Epithelial cell of proximal tubule (primary cell): Measurements from ENCODE around the gene PRELID2. TPM values are rescaled to one million over a fixed set of nuclear protein-coding genes. Genes with fewer than 3 reads are reported as not detected.
"Not testable (repeated sequence)": the region's sequence is repeated elsewhere in the genome, so short reads cannot be mapped to it uniquely, and the experiment has no call there.

Source experiments
- DNase-seq: peaks from one replicate; pipeline ENCODE4 v3.0.0-alpha.2; 2011; ENCODE audit warnings: low read depth
- H3K4me3 ChIP-seq: 2 replicates; pipeline ENCODE4 v1.5.1; 2011; ENCODE audit warnings: low read depth, mild to moderate bottlenecking, low read length
- total RNA-seq: library from RNA; depleted of rRNA; stranded (reverse); fragments of >200 nt; gene quantifications from 2 replicates; pipeline ENCODE4 v1.2.3, GENCODE V29; 2015
- TF ChIP-seq, protein P1 (sequence below): conservative IDR thresholded peaks from 2 replicates; pipeline ENCODE4 v1.5.1; 2012; ENCODE audit warnings: low read depth, mild to moderate bottlenecking, low read length

Gene PRELID2
- total RNA-seq, 1 donor from 2014 or later: 20.9 TPM

DNA sequence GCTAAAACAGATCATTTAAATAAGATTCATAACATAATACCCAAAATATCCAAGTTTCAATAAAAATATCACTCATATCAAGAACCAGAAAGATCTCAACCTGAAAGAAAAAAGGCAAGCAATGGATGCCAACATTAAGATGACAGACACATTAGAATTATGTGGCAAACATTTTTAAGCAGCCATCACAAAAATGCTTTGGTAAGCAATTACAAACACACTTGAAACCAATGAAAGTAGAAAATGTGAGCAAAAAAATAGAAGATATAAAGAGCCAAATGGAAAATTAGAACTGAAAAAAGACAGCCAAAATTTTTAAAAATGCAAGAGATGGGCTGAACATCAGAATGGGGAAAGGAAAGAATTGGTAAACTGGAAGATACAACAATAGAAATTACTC, 96.9 kb downstream of the PRELID2 start:
- H3K4me3 ChIP-seq: no peak overlapping the region
- no peak for DNase-seq
- TF ChIP-seq, protein P1, sequence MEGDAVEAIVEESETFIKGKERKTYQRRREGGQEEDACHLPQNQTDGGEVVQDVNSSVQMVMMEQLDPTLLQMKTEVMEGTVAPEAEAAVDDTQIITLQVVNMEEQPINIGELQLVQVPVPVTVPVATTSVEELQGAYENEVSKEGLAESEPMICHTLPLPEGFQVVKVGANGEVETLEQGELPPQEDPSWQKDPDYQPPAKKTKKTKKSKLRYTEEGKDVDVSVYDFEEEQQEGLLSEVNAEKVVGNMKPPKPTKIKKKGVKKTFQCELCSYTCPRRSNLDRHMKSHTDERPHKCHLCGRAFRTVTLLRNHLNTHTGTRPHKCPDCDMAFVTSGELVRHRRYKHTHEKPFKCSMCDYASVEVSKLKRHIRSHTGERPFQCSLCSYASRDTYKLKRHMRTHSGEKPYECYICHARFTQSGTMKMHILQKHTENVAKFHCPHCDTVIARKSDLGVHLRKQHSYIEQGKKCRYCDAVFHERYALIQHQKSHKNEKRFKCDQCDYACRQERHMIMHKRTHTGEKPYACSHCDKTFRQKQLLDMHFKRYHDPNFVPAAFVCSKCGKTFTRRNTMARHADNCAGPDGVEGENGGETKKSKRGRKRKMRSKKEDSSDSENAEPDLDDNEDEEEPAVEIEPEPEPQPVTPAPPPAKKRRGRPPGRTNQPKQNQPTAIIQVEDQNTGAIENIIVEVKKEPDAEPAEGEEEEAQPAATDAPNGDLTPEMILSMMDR: no peak

DNA sequence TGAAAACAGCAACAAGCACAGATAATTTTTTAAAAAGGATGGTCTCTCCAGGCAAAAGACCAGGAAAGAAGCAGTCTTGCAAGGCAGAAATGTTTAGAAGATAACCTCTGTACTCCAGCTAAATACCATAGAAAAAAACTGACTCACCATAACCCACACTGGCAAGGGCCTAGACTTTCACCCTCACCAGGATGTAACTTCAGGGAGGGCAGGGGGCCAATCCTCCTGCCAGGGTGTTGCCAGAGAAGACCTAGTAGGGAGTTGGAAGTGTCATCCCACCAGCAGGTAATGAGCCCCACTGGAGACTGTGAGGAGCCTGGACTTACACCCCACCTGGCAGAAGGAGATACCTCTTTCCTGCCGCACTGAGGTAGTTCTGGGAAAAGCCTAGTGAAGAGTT, 97.6 kb downstream of the PRELID2 start:
- TF ChIP-seq, protein P1: no peak
- no peak for DNase-seq
- H3K4me3 ChIP-seq: no peak overlapping the region

DNA sequence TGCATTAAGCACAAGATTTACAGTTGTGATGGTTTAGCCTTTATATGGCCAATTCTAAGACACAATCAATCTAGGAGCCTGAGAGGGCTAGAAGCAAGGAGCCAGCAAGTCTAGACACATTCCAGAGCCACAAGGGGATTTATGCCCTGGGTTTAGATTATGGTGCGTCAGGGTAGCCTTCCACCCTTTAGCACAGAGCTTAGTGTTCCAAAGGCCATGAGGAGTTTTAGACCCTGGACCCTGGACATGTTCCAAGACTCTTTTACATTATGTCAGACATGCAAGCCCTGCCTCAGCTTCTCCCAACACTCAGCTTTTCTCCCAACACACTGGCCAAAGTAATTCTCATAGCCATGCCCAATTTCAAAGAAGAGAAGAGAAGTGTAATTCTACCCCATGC, 105.2 kb downstream of the PRELID2 start:
- not testable (repeated sequence) for H3K4me3 ChIP-seq, DNase-seq

DNA sequence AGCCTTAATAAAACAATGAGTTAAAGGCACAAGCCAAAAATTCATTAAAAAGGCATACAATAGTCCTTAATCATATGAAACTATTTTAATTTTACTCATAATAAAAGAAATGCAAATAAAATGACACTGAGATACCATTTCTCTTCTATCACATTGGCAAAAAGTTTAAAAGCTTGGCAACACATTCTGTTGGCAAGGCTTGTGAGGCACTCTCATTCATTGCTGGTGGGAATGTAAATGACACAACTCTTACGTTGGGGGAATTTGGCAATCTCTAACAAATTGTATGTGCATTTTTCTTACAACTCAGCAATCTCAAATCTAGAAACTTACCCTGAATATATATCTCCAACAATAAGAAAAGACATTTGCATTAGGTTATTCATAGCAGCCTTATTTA, 111.6 kb downstream of the PRELID2 start:
- DNase-seq: no peak
- H3K4me3 ChIP-seq: no peak overlapping the region
- TF ChIP-seq, protein P1: no peak

DNA sequence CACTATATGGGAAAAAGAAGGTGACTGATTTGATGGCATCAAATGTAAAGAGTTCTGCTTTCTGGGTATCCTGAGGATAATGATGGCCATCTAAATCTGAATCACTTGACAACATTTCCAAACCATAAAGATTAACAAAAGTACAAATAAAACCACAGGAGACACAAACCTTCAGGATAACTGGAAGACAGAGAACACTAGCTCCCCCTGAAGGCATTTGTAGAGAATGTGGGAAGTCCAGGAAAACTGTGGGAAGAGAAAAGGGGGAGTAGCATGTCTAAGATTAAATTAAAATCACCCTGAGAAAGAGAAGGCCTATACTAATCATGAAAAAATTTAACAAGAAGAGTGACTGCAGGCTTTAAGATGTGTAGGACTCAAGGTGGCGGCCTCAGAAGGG, 116.2 kb downstream of the PRELID2 start:
- DNase-seq: no peak
- TF ChIP-seq, protein P1: peak; percentile 73
- no peak overlapping the region for H3K4me3 ChIP-seq

DNA sequence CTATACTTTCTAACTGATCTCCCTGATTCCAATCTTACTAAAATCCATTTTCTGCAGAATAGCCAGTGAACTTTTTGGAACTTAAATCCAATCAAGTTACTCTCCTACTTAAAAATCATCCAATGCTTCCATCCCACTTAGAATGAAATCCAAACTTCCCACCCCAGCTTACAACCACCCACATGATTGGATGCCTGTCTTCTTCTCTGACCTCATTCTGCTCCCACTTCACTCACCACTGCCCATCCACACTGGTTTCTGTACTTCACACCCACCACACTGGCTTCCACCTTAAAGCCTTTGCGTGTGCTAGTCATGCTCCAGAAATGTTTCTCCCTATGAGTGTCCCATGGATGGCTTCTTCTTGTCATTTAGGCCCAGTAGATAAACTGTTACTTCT, 119.7 kb downstream of the PRELID2 start:
- TF ChIP-seq, protein P1: no peak
- DNase-seq: no peak
- no peak overlapping the region for H3K4me3 ChIP-seq

DNA sequence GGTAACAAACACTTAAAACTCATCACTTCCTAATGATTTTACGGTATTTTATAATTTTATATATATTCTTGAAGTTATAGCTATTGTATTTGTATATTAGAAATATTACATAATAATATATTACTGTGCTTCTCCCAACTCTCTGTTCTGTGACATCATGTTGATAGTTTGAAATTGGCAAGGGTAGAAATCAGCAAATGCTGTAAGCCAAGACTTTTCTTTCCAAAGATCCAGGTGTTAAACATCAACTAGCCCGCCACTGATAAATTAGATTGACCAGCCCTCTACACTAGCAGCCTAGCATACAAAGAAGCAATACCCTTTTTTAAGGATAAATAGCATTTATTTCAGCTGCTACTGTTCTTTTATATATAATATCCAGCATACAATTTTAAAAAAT, 122.9 kb downstream of the PRELID2 start:
- TF ChIP-seq, protein P1: no peak
- H3K4me3 ChIP-seq: no peak overlapping the region
- DNase-seq: no peak

DNA sequence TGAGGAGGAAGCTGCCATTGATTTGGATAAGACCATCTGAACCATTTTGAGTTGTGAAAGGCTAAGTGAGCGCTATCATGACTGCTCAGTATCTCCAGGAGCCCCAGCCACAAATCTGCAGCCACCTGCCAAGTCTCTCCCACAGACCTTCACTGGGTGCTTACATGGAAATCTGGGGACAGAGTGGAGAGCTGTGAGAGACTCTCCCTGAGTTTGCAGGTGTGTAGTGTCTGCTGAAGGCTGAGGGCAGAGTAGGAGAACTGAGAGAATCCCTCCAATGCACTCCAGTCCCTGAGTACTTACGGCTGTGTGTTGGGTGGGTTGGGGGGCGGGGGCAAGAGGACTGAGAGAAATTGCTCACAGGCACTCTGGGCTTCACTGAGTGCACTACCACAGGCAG, 123.7 kb downstream of the PRELID2 start:
- H3K4me3 ChIP-seq: no peak overlapping the region
- TF ChIP-seq, protein P1: no peak
- no peak for DNase-seq
